NCI-H146 treated with DMSO at 0.1 percent for 48 hours (cell line): Measurements from ENCODE around the gene ICA1.
"Not testable (repeated sequence)": the region's sequence is repeated elsewhere in the genome, so short reads cannot be mapped to it uniquely, and the experiment has no call there.

ENCODE experiments used
- DNase-seq: peaks from one replicate; lab custom pipeline; 2025; ENCODE audit not compliant: unreplicated experiment; lab: John Stamatoyannopoulos, UW

Gene ICA1

DNA sequence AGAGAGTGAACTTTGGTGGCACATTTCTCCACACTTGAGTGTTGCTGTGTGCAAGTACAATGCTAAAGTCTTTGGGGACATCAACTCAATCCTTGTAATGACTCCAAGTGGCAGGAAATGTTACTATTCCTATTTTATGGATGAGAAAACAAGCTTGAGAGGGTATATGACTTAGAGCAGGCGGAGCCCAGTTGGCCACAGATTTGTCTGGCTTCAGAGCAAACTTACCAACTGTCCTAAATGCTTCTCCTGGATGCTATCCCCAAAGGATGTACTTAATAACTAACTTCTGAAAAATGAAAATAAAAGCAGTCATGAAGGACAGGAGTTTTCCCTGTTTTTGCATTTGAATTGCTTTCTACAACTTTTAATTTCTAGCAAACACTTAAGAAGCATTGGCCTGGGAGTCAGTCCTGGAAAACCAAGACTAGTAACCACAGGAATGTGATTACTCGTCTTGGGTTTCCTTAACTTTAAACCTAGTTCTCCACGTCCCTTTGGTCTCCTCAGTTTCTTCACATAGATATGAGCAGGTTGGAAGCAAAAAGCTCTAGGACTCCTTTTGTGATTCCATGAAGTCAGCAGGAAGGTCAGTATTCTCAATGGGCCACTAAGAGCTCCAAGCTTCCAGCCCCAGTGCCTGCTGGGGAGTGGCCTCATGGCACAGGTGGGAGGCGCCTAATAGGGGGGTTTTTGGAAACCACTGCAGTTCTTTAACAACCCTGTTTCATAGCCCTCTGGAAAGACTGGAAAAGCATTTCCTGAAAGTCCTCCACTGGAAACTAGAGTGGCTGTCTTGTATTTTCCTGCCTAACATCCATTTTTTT, 152.6 kb downstream of the ICA1 start:
- DNase-seq: no peak

DNA sequence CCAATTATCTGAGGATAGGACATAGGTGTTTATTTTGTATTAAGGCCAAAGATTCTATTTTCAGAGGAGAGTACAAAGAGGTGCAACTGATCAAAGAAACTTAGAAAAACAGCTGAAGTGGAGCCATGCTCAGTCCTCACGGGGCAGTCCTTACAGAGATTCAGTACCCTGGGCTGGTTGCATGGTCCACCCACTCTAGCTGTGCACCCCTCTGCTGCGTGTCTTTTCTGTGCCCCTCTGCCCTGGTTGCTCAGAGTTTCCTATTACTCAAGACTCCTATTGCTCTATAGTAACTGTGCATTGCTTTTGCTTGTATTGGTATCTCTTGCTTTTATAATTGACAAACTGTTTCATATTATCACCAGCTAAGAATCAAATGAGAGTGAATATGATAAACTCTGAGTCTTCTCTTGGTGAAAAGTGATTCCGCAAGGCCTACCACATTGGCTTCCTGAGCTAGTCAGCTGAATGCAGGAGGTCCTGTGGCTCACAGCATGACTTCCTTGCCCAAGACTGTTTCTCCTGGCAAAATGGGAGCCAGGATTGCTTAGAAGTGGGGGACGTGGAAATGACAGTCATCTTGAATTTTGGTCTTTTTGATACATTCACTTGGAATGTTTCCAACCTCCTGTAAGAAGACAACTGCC, 156.4 kb downstream of the ICA1 start:
- no peak for DNase-seq

DNA sequence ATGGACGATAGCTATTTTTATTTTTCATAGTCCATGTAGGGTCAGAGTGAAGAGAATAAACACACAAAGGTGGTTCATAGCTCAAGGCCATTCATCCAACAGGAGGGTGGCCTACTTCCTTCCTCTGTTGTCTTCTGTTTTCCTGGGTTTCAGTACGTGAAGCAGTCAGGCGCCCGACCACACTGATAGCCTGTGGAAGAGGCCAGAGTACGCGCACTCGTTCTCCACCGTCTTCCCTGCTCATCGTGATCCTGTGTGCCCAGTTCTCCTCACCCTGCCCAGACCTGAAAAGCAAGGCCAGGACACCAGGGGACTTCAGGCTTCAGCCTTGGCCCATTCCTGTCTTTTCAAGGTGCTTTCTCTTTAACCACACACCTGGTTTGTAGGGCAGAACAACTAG, 158.7 kb downstream of the ICA1 start:
- no peak for DNase-seq

DNA sequence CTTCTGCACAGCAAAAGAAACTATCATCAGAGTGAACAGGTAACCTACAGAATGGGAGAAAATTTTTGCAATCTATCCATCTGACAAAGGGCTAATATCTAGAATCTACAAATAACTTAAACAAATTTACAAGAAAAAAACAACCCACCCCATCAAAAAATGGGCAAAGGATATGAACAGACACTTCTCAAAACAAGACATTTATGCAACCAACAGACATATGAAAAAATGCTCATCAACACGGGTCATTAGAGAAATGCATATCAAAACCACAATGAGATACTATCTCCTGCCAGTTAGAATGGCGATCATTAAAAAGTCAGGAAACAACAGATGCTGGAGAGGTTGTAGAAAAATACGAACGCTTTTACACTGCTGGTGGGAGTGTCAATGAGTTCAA, 160.7 kb downstream of the ICA1 start:
- not testable (repeated sequence) for DNase-seq

DNA sequence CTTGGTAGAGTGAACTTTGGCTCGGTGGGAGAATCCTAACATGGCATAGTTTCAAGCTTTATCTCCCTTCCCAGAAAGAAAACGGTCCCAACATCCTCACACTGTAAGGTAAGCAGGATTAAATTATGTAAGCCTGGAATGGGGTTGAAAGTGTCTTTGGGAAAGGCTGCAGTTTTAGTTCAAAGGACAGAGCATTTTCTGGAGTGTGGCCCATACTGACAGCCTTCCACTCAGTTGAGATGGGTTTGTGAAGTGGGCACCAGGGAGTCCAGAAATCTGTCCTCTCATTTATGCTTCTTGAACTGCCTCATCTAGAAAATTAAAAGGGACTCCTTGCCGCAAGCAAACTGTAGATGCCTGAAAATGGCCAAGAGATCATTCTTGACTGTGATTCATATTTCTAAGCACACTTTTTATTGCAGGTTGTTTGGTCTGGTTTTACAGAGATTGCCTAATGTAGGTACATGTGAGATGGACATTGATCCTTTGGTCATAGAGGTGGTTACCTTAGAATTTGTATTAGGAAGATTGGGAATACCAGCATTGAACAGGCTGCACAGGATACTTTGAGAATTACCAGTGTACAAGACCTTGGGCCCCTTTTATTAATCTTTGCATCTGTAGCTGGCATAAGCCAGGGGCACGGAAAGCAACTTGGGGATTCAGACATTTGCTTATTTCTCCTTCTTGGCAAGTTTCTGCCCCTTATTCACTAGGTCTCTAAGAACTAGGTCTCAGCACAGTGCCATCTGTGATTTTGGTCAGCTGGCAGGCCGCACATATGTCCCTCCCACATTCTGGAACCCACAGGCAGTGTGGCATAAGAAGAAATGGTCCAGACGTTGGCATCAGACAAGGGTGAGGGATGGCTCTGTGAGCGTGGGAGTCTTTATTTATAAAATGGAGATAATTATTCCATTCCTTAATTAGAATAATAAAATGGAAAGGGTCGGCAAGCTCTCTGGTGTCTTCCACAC, 167.5 kb downstream of the ICA1 start:
- no peak for DNase-seq

DNA sequence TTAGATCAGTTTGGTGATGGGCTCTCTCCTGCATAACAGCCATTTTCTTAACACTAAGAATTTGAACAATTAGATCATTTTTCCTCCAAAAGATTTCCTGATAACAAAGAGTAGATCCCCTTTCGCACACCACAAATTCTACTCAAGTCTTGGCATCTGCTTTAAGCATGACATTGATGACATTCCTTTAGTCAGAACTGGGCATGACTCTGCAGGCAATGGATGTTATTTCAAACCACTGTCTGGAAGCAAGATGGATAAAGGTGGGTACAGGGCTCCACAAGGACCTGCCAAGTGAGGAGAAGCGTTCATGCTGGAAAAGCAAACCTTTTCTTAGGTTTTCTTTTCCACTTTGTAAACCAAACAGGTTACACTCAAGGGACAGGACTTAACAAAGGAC, 169.8 kb downstream of the ICA1 start:
- DNase-seq: no peak

DNA sequence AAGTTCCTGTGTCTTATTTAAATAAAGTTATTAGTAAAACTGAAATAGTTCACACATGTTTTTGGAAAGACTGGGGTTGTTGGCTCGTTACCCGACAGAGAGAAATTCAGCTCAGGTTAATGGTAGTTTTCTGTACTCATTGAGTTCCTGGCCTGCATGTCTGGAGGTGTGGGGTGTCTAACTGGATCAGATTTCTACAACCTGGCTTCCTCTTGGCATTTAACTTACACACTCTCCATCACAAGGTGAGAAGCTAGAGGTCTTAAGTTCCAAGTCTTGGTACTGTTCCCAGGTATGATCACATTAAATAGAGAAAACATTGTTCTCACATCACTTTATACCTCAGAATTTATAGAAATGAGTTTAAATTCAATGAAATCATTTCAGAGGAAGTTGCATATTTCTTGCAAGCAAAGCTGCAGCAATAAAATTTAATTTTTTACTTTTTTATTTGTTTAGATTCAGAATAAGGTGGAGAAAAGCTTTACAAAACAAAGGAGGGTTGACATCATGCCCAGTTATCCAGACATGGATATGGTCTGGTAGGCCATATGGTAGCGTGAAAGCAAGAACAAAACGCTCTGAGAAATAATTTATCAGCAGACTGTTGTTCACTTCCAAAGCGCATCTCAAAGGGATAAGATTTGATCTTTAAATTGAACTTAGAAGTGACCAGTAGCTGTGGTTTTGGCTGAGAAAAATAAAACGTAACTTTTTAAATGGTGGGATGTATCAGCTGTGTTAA, 172.8 kb downstream of the ICA1 start:
- DNase-seq: no peak

DNA sequence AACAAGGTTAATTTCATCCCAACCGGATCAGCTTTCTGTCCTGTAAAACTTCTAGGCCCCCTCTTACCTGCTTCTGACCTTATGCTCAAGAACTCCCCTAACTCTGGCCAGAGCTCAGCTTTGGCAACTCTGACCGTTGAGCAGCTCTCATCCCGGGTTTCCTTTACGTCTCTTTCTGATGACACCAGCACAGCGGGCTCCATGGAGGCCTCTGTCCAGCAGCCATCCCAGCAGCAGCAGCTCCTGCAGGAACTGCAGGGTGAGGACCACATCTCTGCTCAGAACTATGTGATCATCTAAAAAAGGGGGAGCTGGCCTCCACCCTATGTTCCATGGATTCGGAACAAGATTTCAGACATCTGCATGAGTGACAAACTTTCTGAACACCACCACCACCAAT, 175.7 kb downstream of the ICA1 start:
- no peak for DNase-seq

DNA sequence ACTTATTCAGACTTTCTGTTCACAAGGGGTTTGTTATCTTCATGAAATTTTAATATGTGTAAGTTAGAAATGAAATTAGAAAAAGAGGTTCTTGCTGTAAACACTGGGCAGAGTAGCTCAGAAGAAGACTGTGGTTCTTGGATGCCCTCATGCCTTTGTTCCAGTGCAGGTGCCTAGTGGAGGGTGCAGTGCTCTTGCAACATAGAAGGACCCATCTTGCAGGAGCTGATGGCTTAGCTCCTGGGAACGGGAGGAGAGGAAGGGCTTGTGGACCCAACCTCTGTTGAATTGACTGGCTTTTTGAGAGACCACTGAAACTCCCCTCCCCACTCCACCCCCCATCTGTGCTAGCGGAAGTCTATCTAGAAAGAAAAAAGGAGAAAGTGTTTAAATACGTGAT, 176.5 kb downstream of the ICA1 start:
- DNase-seq: no peak

DNA sequence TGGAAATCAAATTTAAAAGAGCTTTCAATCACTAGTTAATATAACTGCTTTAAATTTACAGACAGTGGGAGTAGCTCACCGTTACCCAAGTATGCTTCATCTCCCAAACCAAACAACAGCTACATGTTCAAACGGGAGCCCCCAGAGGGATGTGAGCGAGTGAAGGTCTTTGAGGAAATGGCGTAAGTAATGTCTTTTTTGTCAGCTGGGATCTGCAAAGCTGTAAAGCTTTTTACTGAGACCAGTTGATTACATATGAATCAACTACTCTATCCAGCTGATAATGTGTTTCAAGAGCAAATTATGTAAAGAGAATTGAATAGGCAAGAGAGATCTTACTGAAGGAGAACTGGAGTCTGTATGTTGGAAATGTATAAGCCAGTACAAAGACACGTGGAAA, 177.1 kb downstream of the ICA1 start:
- DNase-seq: no peak

DNA sequence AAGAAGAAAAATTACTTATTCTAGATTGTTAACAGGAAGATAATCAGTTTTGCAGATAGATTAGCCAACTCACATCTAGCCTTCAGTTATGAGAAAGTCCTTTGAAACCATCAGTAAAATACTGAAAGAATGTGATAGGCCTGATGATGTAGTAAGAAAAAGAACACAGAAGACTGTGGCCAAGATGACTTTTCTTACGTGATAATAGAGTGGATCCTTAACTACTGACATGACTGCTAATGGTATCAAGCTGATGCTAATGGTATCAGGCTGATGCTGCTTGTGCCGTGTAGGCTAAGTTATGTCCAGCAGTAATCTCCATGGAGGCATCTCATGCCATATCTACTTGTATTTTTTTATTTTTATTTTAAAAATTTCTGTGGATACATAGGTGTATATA, 179.2 kb downstream of the ICA1 start:
- DNase-seq: no peak

DNA sequence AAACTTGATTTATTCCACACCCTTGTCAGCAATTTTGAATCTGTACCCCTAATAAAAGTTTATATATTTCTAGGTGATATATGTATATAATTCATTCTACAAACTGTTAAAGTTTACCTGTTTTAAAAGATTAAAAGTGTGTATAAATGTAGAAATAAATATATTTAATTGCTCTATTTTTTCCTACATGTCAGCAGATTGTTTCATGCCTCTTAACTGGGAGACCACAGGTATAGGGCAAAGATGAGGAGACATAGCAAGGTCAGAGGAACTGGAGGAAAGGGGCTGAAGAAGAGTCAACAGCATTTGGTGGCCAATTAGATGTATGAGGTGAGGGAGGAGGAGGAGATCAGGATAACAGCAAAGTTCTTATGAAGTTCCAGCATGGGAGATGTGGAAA, 183.5 kb downstream of the ICA1 start:
- DNase-seq: no peak

DNA sequence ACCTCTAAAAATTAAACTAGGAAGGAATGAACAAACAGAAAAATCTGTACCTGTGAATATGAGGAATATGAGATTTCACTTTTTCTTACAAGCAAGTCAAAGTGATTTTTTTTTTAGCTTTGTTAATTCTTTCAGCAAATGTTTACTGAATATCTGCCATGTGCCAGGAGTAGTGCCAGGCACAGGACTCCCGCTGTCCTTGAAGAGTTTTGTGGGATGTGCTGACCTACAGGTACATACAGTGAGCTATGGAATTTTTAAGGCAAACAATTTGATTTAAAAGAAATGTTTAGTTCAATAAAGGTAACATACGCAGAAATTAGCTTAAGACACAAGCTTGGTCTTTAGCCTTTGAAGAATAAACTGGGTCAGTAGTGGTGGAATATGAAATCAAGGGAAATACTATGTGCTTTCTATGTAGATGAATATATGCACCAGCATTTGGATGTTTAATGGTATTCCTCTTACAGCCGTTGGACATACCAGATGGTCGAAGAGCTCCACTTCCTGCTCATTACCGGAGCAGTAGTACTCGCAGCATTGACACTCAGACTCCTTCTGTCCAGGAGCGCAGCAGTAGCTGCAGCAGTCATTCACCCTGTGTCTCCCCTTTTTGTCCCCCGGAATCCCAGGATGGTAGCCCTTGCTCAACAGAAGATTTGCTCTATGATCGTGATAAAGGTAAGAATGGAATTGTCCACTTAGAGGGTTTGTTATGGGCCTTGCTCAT, 191.4 kb downstream of the ICA1 start:
- no peak for DNase-seq

DNA sequence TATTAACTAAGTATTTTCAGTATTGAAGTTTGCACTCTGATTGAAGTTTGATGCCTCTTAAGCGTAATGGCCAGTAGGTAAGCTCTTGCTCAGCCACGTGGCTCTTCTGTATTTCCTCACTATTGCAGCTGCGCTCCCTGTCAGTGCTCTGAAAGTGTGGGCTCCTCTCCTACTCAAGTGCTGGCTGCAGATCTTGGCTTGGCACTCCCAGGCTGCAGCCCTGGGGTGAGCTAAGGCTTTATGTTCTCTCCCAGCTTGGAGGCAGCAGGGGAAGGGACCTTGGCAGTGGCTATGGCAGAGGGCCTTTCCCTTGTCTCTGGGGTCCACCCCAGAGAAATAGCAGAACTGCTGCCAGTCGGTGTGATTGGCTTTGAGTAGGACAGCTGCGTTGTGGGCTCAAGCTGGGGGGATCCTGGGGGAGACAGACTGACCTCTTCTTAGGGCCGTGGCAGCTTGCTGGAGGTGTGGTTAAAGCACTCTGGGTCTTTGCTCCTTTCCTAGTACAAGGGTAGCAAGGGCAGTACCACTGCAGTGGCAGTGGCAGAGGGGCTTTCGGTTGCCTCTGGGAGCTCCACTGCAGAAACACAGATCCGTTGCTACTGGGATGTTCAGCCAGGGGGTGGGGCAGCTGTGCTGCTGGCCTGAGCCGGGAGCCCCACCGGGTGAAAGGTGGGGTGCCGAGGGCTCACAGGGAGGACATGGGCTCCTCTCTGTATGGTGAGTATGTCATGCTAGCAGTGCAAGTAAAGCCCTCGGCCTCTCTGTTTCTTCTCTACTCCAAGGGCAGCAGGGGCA, 192.9 kb downstream of the ICA1 start:
- DNase-seq: no peak

DNA sequence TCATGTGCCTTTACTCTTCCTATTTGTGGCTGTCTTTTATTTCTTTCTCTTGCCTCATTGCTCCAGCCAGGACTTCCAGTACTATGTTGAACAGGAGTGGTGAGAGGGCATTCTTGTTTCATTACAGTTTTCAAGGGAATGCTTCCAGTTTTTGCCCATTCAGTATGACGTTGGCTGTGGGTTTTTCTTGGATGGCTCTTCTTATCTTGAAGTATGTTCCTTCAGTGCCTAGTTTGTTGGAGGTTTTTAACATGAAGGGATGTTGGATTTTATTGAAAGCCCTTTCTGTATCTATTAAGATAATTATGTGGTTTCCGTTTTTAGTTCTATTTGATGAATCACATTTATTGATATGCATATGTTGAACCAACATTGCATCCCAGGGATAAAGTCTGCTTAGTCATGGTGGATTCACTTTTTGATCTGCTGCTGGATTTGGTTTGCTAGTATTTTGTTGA, 196.6 kb downstream of the ICA1 start:
- no peak for DNase-seq

DNA sequence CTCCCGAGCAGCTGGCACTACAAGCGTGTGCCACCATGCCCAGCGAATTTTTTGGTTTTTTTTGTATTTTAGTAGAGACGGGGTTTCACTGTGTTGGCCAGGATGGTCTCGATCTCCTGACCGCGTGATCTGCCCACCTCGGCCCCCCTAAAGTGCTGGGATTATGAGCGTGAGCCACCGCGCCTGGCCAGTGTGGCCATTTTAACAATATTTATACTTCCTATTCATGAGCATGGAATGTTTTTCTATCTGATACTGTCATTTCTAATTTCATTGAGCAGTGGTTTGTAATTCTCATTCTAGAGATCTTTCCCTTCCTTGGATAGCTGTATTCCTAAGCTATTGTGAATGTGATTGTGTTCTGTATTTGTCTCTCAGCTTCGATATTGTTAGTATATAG, 197.1 kb downstream of the ICA1 start:
- DNase-seq: no peak

DNA sequence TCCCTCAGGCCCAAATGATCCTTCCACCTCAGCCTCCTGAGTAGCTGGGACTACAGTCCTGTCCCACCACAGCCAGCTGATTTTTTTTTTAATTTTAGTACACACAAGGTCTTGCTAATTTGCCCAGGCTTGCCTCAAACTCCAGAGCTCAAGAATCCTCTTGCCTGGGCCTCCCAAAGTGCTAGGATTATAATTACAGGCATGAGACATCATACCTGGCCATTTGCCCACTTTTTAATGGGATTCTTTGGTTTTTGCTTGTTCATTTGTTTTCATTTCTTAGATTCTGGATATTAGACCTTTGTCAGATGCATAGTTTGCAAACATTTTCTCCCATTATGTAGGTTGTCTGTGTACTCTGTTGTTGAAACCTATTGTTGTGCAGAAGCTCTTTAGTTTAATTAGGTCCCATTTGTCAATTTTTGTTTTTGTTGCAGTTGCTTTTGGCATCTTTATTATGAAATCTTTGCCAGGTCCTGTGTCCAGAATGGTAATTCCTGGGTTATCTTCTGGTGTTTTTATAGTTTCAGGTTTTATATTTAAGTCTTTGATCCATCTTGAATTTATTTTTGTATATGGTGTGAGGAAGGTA, 198.2 kb downstream of the ICA1 start:
- peak; percentile 11 for DNase-seq

DNA sequence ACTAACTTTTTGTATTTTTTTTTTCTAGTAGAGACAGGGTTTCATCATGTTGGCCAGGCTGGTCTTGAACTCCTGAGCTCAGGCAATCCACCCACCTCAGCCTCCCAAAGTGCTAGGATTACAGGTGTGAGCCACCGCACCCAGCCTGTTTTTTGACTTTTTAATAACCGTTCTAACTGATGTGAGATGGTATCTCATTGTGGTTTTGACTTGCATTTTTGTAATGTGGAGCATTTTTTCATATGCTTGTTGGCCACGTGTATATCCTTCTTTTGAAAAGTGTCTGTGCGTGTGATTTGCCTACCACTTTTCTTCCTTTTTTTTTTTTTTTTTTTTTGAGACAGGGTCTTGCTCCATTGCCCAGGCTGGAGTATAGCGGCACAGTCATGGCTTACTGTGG, 198.7 kb downstream of the ICA1 start:
- not testable (repeated sequence) for DNase-seq
